ENCODE measurements around the gene AP1G2.

GRCh38 chr14:23523229-23524016 is 44.2 kb downstream of the AP1G2 start:
- no peak for TF ChIP-seq POLR2A (IDR thresholded peaks at IDR 0.05)
- TF ChIP-seq, protein P1, sequence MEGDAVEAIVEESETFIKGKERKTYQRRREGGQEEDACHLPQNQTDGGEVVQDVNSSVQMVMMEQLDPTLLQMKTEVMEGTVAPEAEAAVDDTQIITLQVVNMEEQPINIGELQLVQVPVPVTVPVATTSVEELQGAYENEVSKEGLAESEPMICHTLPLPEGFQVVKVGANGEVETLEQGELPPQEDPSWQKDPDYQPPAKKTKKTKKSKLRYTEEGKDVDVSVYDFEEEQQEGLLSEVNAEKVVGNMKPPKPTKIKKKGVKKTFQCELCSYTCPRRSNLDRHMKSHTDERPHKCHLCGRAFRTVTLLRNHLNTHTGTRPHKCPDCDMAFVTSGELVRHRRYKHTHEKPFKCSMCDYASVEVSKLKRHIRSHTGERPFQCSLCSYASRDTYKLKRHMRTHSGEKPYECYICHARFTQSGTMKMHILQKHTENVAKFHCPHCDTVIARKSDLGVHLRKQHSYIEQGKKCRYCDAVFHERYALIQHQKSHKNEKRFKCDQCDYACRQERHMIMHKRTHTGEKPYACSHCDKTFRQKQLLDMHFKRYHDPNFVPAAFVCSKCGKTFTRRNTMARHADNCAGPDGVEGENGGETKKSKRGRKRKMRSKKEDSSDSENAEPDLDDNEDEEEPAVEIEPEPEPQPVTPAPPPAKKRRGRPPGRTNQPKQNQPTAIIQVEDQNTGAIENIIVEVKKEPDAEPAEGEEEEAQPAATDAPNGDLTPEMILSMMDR (IDR thresholded peaks at IDR 0.05): no peak

All from thyroid gland (tissue), 4 donors.